ENCODE results near the gene OPA1.

DNA sequence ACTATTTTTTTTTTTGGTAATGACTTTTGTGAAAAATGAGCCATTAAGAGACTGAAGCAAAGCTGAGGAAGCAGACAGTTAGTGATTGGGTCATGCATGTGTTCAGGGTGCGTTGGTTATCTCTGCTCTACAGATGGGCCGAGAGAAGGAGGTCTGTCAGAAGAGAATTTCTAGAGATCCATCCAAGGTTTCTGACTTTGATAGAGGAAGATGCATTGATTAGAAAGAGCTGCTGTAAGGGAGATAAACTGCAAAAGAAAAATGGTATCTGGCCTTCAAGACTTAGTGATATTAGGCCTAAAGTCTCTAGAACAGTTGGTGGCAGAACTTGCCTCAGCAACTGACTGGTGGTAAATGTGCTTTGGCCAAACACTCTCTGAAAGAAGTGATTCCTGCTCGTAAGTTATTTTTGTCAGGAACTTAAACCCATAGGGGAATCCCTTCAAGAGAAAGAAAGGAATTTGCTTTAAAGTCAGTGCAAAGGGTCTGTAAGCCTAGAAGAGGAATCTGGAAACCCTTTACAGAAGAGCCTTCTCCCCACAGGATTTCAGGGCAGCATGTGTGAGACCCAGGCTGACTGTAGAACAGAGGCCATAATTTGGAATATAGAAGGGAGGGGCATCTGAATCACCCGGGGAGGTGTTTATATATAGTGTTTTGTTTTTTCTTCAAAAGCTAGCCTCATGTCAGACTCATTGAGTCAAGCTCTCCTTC lies 67.8 kb downstream of the OPA1 start:
- TF ChIP-seq, protein P1, sequence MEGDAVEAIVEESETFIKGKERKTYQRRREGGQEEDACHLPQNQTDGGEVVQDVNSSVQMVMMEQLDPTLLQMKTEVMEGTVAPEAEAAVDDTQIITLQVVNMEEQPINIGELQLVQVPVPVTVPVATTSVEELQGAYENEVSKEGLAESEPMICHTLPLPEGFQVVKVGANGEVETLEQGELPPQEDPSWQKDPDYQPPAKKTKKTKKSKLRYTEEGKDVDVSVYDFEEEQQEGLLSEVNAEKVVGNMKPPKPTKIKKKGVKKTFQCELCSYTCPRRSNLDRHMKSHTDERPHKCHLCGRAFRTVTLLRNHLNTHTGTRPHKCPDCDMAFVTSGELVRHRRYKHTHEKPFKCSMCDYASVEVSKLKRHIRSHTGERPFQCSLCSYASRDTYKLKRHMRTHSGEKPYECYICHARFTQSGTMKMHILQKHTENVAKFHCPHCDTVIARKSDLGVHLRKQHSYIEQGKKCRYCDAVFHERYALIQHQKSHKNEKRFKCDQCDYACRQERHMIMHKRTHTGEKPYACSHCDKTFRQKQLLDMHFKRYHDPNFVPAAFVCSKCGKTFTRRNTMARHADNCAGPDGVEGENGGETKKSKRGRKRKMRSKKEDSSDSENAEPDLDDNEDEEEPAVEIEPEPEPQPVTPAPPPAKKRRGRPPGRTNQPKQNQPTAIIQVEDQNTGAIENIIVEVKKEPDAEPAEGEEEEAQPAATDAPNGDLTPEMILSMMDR (IDR thresholded peaks at IDR 0.05): no peak
- TF ChIP-seq POLR2A (IDR thresholded peaks at IDR 0.05): no peak

All from thyroid gland (tissue), 4 donors.